Measurements from ENCODE around the gene WDFY4.

DNA sequence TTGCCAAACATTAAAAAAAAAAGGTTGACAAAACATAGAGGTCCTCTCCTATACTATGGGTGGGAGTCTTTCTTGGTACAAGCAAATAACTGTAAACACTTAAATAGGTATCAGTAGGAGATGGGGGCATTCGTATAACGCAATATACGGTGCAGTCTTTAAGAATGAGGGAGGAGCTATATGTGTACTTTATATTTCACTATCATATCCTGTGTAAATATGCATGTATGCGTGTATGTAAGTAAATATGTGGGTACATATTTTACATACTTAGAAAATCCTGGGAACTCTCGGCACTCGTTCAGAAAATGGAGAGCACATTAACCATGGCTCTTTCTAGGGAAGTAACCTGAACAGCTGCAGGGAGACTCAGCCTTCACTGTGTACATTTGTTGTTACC lies 337.0 kb downstream of the WDFY4 start:
- TF ChIP-seq, protein P1, sequence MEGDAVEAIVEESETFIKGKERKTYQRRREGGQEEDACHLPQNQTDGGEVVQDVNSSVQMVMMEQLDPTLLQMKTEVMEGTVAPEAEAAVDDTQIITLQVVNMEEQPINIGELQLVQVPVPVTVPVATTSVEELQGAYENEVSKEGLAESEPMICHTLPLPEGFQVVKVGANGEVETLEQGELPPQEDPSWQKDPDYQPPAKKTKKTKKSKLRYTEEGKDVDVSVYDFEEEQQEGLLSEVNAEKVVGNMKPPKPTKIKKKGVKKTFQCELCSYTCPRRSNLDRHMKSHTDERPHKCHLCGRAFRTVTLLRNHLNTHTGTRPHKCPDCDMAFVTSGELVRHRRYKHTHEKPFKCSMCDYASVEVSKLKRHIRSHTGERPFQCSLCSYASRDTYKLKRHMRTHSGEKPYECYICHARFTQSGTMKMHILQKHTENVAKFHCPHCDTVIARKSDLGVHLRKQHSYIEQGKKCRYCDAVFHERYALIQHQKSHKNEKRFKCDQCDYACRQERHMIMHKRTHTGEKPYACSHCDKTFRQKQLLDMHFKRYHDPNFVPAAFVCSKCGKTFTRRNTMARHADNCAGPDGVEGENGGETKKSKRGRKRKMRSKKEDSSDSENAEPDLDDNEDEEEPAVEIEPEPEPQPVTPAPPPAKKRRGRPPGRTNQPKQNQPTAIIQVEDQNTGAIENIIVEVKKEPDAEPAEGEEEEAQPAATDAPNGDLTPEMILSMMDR (conservative IDR thresholded peaks at IDR 0.05 in 1 of 2, IDR thresholded peaks at IDR 0.05 in 1 of 2; ENCODE audit: low read depth in 1 of 2, low read length in 2 of 2) = no peak
- no peak for TF ChIP-seq EZH2 (IDR thresholded peaks at IDR 0.05; ENCODE audit: low read length, missing control alignments)
